HFFc6 (cell line): ENCODE results near the gene TIRAP. TPM values are rescaled to one million over a fixed set of nuclear protein-coding genes. Genes with fewer than 3 reads are reported as not detected.

Source experiments
- DNase-seq: peaks from one replicate; pipeline ENCODE4 v3.0.0-alpha.2; 2018
- H3K27ac Mint-ChIP-seq: 2 replicates; pipeline ENCODE4 v1.8.0; 2020; ENCODE audit warnings: mild to moderate bottlenecking, mixed read lengths
- H3K27me3 Mint-ChIP-seq: 2 replicates; pipeline ENCODE4 v1.8.0; 2021; ENCODE audit warnings: mild to moderate bottlenecking, moderate library complexity, mixed read lengths; ENCODE audit not compliant: insufficient read depth
- H3K36me3 Mint-ChIP-seq: 2 replicates; pipeline ENCODE4 v1.8.0; 2021; ENCODE audit warnings: low read depth, mixed read lengths
- H3K4me1 Mint-ChIP-seq: 2 replicates; pipeline ENCODE4 v1.8.0; 2020; ENCODE audit warnings: low read depth, mixed read lengths
- H3K4me3 Mint-ChIP-seq: 2 replicates; pipeline ENCODE4 v1.8.0; 2020; ENCODE audit warnings: mild to moderate bottlenecking, moderate library complexity, mixed read lengths
- H3K9me3 Mint-ChIP-seq: 2 replicates; pipeline ENCODE4 v1.8.0; 2020; ENCODE audit warnings: mild to moderate bottlenecking, mixed read lengths
- total RNA-seq, 6 experiments: library from RNA; stranded (reverse); fragmentation: NEBNext Ultra II Directional; extraction: Animal tissue kit (Norgen Biotek cat#: 25700); gene quantifications; 2 replicates in 1 of 6; 3 replicates in 5 of 6; pipeline ENCODE4 v1.2.3, GENCODE V29; 2021
- TF ChIP-seq, protein P1 (sequence below): fragments of 200-600 bp; sonication (generic); IDR thresholded peaks from 2 replicates; pipeline ENCODE4 v1.5.0; 2021; ENCODE audit warnings: antibody characterized with exemption, mild to moderate bottlenecking

TIRAP gene
- total RNA-seq, 6 experiments from 2014 or later, result 7.6 to 9.7 (median 8.2) TPM

DNA sequence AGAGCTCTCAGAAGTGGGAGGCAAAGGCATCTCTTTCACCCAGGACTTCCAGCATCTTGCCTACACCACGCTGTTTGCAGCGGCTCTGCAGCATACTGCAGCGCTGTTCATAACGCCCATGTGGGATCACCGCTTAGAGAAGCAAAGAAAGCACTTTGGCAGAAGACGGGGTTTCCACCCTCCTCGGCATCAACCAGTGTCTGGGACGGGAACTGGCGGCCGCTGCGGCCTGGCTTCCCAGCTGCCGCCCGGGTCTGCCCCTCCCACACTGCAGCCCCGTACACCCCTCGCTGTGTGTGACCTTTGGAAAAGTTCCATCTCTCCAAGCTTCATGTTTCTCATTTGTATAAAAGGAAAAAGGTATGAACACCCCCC, 545 bp upstream of the TIRAP start:
- TF ChIP-seq, protein P1, sequence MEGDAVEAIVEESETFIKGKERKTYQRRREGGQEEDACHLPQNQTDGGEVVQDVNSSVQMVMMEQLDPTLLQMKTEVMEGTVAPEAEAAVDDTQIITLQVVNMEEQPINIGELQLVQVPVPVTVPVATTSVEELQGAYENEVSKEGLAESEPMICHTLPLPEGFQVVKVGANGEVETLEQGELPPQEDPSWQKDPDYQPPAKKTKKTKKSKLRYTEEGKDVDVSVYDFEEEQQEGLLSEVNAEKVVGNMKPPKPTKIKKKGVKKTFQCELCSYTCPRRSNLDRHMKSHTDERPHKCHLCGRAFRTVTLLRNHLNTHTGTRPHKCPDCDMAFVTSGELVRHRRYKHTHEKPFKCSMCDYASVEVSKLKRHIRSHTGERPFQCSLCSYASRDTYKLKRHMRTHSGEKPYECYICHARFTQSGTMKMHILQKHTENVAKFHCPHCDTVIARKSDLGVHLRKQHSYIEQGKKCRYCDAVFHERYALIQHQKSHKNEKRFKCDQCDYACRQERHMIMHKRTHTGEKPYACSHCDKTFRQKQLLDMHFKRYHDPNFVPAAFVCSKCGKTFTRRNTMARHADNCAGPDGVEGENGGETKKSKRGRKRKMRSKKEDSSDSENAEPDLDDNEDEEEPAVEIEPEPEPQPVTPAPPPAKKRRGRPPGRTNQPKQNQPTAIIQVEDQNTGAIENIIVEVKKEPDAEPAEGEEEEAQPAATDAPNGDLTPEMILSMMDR, result no peak
- Mint-ChIP-seq H3K36me3 (peaks cover 8% of the 10 kb centered on the region), H3K4me3 (peak overlapping the region; percentile 90), H3K27ac (peak overlapping the region; percentile 89), H3K27me3 (no peaks in the 10 kb centered on the region; the same call in 1 of the 2 replicates), H3K9me3 (no peaks in the 10 kb centered on the region), H3K4me1 (peaks cover 31% of the 10 kb centered on the region)
- peak; percentile 11 for DNase-seq

- Mint-ChIP-seq H3K4me1 (peaks cover 31% of the 10 kb centered on the region), H3K27ac (peak overlapping the region; percentile 75), H3K9me3 (no peaks in the 10 kb centered on the region), H3K4me3 (peak overlapping the region; percentile 68), H3K27me3 (no peaks in the 10 kb centered on the region; the same call in 1 of the 2 replicates), H3K36me3 (no peaks in the 10 kb centered on the region)
- DNase-seq, result peak; percentile 96
- TF ChIP-seq, protein P1, result no peak
Measured at GRCh38 chr11:126284829-126285228, 1.9 kb downstream of the TIRAP start.

GRCh38 chr11:126288237-126288636, 5.3 kb downstream of the TIRAP start:
- no peak for DNase-seq
- TF ChIP-seq, protein P1, result no peak
- H3K27ac Mint-ChIP-seq, result no peak overlapping the region
- H3K36me3 Mint-ChIP-seq, result no peaks in the 10 kb centered on the region
- H3K9me3 Mint-ChIP-seq, result no peaks in the 10 kb centered on the region
- no peaks in the 10 kb centered on the region; the same call in 1 of the 2 replicates for H3K27me3 Mint-ChIP-seq
- peaks cover 16% of the 10 kb centered on the region for H3K4me1 Mint-ChIP-seq
- H3K4me3 Mint-ChIP-seq, result no peak overlapping the region

DNA sequence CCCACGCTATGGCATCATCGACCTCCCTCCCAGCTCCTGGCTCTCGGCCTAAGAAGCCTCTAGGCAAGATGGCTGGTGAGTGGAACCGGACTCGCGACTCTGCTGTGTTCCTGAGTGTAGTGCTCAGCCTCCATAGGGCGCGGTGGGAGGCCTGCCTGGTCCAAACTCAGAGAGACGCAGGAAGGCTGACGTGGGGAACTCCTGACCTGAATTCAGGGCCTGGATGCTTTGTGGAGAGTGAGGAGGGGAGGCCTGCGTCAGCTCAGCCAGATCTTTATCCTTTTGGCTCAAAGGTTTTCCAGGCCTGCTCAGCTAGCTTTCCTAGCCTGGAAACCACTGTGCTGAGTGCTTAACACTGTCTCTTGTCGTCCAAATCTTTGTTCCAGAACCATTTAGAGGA, 8.0 kb downstream of the TIRAP start:
- Mint-ChIP-seq H3K4me1 (no peaks in the 10 kb centered on the region), H3K36me3 (peaks cover 4% of the 10 kb centered on the region; the same call in 1 of the 2 replicates), H3K27me3 (no peaks in the 10 kb centered on the region; the same call in 1 of the 2 replicates), H3K9me3 (no peaks in the 10 kb centered on the region), H3K27ac (no peak overlapping the region), H3K4me3 (no peak overlapping the region)
- DNase-seq, result no peak
- TF ChIP-seq, protein P1, result no peak

- peaks cover 4% of the 10 kb centered on the region; the same call in 1 of the 2 replicates for H3K36me3 Mint-ChIP-seq
- no peak overlapping the region for H3K27ac Mint-ChIP-seq
- H3K27me3 Mint-ChIP-seq, result no peaks in the 10 kb centered on the region
- no peaks in the 10 kb centered on the region for H3K9me3 Mint-ChIP-seq
- TF ChIP-seq, protein P1, result no peak
- no peaks in the 10 kb centered on the region for H3K4me1 Mint-ChIP-seq
- no peak overlapping the region for H3K4me3 Mint-ChIP-seq
- DNase-seq, result no peak
Measured at GRCh38 chr11:126293726-126294125, 10.8 kb downstream of the TIRAP start.

- H3K36me3 Mint-ChIP-seq, result peaks cover 8% of the 10 kb centered on the region; the same call in 1 of the 2 replicates
- no peaks in the 10 kb centered on the region for H3K27me3 Mint-ChIP-seq
- no peaks in the 10 kb centered on the region for H3K9me3 Mint-ChIP-seq
- H3K27ac Mint-ChIP-seq, result no peak overlapping the region
- no peak for DNase-seq
- no peak overlapping the region for H3K4me3 Mint-ChIP-seq
- no peaks in the 10 kb centered on the region for H3K4me1 Mint-ChIP-seq
- TF ChIP-seq, protein P1, result no peak
Measured at GRCh38 chr11:126297004-126297403, 14.1 kb downstream of the TIRAP start.
